Upper lobe of right lung (tissue), 1 donor: Measurements from ENCODE around the gene MAFF. TPM values are rescaled to one million over a fixed set of nuclear protein-coding genes. Genes with fewer than 3 reads are reported as not detected.

Source experiments
- ATAC-seq: fragments of 200-7000 bp; cut with Tn5 transposase; one replicate; pipeline ENCODE4 v1.9.1; 2020; ENCODE audit warnings: mild to moderate bottlenecking, moderate library complexity
- DNase-seq: peaks from one replicate; pipeline ENCODE4 v3.0.0-alpha.2; 2020
- H3K27ac ChIP-seq: fragments of 200-600 bp; one replicate; pipeline ENCODE4 v1.8.0; 2022
- H3K27me3 ChIP-seq: fragments of 200-600 bp; one replicate; pipeline ENCODE4 v1.8.0; 2022; ENCODE audit warnings: mild to moderate bottlenecking
- H3K36me3 ChIP-seq: fragments of 200-600 bp; one replicate; pipeline ENCODE4 v1.8.0; 2022
- H3K4me1 ChIP-seq: fragments of 200-600 bp; one replicate; pipeline ENCODE4 v1.8.0; 2022
- H3K4me3 ChIP-seq: fragments of 200-600 bp; one replicate; pipeline ENCODE4 v1.8.0; 2022; ENCODE audit warnings: mild to moderate bottlenecking
- H3K9me3 ChIP-seq: fragments of 200-600 bp; one replicate; pipeline ENCODE4 v1.8.0; 2022
- intact Hi-C: fragments of 100-400 bp; cut with DNase I; formaldehyde crosslinking; loops from one replicate; pipeline ENCODE4 v1.11.0; 2022
- total RNA-seq: library from RNA; stranded (reverse); fragmentation: NEBNext Ultra II Directional; extraction: Animal tissue kit (Norgen Biotek cat#: 25700); gene quantifications from one replicate; pipeline ENCODE4 v1.2.1, GENCODE V29; 2021
- TF ChIP-seq, protein P1 (sequence below): fragments of 200-600 bp; IDR thresholded peaks from one replicate; pipeline ENCODE4 v1.8.0; 2022; ENCODE audit warnings: antibody characterized with exemption
- donor health status: DM: no; HTN: yes; CAD: no; lungs with severe emphysema.

The MAFF gene
- total RNA-seq, 1 donor from 2014 or later: 48.9 TPM

DNA sequence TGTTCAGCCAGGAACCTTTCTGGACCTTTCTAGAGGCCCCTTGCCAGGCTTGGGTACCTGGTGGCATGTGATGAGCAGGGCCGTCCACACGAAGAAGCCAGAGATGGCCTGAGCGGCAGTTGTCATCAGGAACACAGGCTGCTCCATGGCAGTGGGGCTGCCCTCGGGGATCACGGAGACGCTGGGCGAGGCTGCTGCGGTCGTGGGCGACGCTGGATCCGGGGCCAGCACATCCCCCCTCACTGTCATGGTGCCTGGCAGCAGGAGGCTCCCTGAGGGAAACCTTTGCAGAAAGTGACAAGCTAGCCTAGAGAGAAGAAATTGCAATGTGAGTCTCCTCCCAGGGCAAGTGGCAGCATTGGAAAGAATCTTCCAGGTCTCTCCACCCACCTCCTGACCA, 45.9 kb downstream of the MAFF start:
- intact Hi-C loops: no loop called here
- no peaks in the 10 kb centered on the region for H3K27me3 ChIP-seq
- H3K4me1 ChIP-seq: peaks cover 29% of the 10 kb centered on the region
- no peak for DNase-seq
- H3K27ac ChIP-seq: no peak overlapping the region
- TF ChIP-seq, protein P1, sequence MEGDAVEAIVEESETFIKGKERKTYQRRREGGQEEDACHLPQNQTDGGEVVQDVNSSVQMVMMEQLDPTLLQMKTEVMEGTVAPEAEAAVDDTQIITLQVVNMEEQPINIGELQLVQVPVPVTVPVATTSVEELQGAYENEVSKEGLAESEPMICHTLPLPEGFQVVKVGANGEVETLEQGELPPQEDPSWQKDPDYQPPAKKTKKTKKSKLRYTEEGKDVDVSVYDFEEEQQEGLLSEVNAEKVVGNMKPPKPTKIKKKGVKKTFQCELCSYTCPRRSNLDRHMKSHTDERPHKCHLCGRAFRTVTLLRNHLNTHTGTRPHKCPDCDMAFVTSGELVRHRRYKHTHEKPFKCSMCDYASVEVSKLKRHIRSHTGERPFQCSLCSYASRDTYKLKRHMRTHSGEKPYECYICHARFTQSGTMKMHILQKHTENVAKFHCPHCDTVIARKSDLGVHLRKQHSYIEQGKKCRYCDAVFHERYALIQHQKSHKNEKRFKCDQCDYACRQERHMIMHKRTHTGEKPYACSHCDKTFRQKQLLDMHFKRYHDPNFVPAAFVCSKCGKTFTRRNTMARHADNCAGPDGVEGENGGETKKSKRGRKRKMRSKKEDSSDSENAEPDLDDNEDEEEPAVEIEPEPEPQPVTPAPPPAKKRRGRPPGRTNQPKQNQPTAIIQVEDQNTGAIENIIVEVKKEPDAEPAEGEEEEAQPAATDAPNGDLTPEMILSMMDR: no peak
- no peak for ATAC-seq
- H3K36me3 ChIP-seq: peaks cover 39% of the 10 kb centered on the region
- no peak overlapping the region for H3K4me3 ChIP-seq
- H3K9me3 ChIP-seq: no peaks in the 10 kb centered on the region

DNA sequence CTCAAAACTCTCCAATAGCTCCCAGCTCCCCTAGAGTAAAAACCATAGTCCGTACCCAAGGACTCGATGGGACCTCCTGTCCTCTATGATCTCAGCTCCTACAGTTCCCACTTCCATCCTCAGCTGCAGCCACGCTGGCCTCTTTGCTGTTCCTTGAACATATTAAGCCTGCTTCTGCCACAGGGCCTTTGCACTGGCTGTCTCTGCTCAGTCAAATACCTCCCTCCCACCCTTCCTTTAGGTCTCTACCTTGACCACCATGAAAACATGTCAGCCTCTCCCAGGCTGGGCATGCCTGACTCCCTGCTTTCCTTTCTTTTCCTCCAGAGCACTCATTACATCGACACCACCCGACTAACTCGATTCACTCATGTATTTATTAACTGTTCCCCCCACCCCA, 46.5 kb downstream of the MAFF start:
- intact Hi-C loops: no loop called here
- TF ChIP-seq, protein P1: no peak
- H3K27ac ChIP-seq: no peak overlapping the region
- no peak for DNase-seq
- ATAC-seq: no peak
- peaks cover 39% of the 10 kb centered on the region for H3K36me3 ChIP-seq
- no peak overlapping the region for H3K4me3 ChIP-seq
- no peaks in the 10 kb centered on the region for H3K9me3 ChIP-seq
- no peaks in the 10 kb centered on the region for H3K27me3 ChIP-seq
- peaks cover 26% of the 10 kb centered on the region for H3K4me1 ChIP-seq

DNA sequence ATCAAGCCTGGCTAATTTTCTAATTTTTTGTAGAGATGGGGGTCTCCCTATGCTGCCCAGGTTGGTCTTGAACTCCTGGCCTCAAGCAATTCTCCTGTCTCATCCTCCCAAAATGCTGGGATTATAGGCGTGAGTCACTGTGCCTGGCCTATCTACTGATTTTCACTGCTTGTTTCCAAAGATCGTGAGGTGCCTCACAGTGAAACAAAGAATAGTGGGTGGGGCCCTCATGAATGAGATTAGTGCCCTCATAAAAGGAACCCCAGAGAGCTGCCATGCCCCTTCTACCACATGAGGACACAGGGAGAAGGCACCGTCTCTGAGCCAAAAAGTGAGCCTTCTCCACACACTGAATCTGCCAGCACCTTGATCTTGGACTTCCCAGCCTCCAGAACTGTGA, 47.5 kb downstream of the MAFF start:
- Histone ChIP-seq H3K27me3 (no peaks in the 10 kb centered on the region), H3K4me3 (no peak overlapping the region), H3K36me3 (peaks cover 34% of the 10 kb centered on the region), H3K27ac (no peak overlapping the region), H3K9me3 (no peaks in the 10 kb centered on the region), H3K4me1 (peaks cover 25% of the 10 kb centered on the region)
- no peak for ATAC-seq
- TF ChIP-seq, protein P1: no peak
- intact Hi-C loops: no loop called here
- no peak for DNase-seq

DNA sequence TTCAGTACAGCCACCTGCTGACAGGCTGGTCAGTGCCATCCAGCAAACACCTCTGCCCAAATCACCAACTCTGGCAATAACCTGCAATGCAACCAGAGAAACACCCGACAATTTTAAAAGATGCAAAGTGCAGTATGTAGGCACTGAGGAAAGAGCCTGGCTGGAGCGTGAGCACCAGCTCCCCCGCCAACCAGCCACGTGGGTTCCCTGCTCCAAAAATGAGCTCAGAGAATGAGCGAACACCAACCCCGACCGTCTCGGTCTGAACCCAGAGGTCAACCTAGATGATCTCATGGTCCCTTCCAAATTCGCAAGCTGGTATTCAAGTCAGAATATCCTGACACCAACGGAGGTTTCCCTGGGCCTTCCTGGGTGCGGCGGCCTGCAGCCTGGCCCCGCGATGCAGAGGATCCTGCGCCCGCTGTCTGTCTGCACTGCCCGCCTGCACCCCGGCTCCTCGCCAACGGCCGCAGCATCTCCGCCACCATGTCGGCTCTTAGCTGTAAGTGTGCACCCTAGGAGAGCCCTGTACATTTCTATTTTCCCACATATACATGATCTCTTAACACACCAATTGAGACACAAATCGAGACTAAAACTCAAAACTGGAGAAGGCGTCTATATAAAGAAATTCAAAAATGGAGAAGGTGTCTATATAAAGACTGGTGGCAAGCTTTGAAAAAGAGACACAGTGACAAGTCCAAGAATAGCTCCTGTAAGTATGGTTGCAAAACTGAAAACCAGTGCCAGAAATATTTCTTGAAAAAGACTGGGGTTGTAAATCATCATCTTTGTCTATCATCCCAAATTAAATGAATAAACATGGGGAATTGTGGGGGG, 48.2 kb downstream of the MAFF start:
- DNase-seq (no peak), ATAC-seq (no peak)
- Histone ChIP-seq H3K27me3 (no peaks in the 10 kb centered on the region), H3K36me3 (peaks cover 27% of the 10 kb centered on the region), H3K4me3 (no peak overlapping the region), H3K4me1 (peaks cover 25% of the 10 kb centered on the region), H3K27ac (no peak overlapping the region), H3K9me3 (no peaks in the 10 kb centered on the region)
- intact Hi-C loops: no loop called here
- TF ChIP-seq, protein P1: no peak

DNA sequence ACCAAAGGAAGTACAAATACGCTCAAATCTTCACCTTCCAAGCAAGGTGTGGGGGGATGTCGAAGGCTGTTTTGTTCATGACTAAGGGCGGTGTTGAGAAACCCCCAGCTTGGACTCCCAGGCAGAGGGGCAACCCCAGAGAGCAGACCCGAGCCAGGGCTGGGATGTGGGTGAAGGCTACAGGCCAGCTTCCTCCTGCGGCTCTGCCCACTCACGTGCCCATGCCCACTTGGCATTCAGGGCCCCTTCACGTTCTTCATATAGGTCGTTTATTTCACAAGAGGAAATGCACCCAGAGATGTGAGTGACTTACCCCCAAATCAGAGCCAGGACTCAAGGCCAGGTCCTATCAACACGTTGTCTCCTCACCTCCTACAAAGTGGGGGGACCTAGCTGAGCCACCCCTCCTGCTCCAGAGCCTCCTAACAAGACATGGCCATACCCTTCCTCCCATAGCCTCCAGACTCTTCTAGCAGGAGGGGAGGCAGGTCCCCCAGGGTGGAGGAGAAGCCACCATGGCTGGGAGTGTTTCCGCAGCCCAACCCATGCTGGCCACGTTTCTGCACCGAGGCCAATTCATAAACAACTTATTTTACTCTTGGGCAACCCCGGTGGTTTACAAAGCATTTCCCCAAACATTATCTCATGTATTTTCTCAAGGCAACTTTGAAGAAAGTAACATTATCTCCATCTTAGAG, 49.0 kb downstream of the MAFF start:
- Histone ChIP-seq H3K27ac (no peak overlapping the region), H3K27me3 (no peaks in the 10 kb centered on the region), H3K9me3 (no peaks in the 10 kb centered on the region), H3K36me3 (peaks cover 21% of the 10 kb centered on the region), H3K4me1 (peaks cover 25% of the 10 kb centered on the region), H3K4me3 (no peak overlapping the region)
- no peak for ATAC-seq
- DNase-seq: no peak
- TF ChIP-seq, protein P1: no peak
- intact Hi-C loops: no loop called here
